Testis (tissue), 2 donors: ENCODE data around the gene NUDT3.

Experiments
- POLR2A ChIP-seq: fragments of 450-650 bp; IDR thresholded peaks from one replicate; pipeline ENCODE4 v1.6.1; 2017; ENCODE audit warnings: antibody characterized with exemption, mild to moderate bottlenecking, moderate library complexity
- TF ChIP-seq, protein P1 (sequence below), 3 experiments: fragments of 450-650 bp in 2 of 3; fragments of 200-600 bp in 1 of 3; sonication (generic) in 1 of 3; IDR thresholded peaks; one replicate each; pipeline ENCODE4 v1.5.1; 2016 to 2019; ENCODE audit warnings: antibody characterized with exemption in 3 of 3, mild to moderate bottlenecking in 2 of 3, moderate library complexity in 1 of 3

DNA sequence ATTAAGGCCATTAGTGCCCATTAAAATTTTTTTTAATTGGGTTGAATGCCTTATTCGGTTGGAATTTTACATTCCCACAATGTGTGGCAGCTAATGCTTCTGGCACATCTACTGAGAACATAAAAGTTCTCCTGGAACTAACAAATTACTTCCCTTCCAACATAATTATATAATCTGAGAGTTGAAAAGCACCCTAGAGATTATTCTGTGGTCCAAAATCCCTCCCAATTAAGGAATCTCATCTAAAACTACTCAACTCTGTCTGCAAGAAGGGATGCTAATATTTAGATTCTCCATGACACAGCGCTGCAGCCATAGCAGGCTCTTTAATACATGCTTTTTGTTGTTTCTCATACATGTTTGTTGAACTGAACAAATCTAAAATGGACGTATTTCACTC is 4.0 kb downstream of the NUDT3 start:
- TF ChIP-seq, protein P1, sequence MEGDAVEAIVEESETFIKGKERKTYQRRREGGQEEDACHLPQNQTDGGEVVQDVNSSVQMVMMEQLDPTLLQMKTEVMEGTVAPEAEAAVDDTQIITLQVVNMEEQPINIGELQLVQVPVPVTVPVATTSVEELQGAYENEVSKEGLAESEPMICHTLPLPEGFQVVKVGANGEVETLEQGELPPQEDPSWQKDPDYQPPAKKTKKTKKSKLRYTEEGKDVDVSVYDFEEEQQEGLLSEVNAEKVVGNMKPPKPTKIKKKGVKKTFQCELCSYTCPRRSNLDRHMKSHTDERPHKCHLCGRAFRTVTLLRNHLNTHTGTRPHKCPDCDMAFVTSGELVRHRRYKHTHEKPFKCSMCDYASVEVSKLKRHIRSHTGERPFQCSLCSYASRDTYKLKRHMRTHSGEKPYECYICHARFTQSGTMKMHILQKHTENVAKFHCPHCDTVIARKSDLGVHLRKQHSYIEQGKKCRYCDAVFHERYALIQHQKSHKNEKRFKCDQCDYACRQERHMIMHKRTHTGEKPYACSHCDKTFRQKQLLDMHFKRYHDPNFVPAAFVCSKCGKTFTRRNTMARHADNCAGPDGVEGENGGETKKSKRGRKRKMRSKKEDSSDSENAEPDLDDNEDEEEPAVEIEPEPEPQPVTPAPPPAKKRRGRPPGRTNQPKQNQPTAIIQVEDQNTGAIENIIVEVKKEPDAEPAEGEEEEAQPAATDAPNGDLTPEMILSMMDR (IDR thresholded peaks at IDR 0.05) = no peak
- TF ChIP-seq POLR2A = no peak
